Measurements from ENCODE around the gene ALDH3B1. TPM values are rescaled to one million over a fixed set of nuclear protein-coding genes. Genes with fewer than 3 reads are reported as not detected.

Gene ALDH3B1
- total RNA-seq, 2 experiments from 2014 or later = not detected

GRCh38 chr11:68077617-68078582 lies 67.8 kb downstream of the ALDH3B1 start:
- Mint-ChIP-seq H3K4me1 (ENCODE audit: low read depth) (no peaks in the 10 kb centered on the region), H3K9me3 (ENCODE audit: insufficient read depth) (no peaks in the 10 kb centered on the region), H3K36me3 (ENCODE audit: low read depth) (no peaks in the 10 kb centered on the region), H3K4me3 (no peak overlapping the region), H3K27me3 (ENCODE audit: low read depth) (no peaks in the 10 kb centered on the region), H3K27ac (no peak overlapping the region)
- no peak for ATAC-seq
- ChIA-PET POLR2A (no interaction called here), CTCF (no interaction called here)
- DNase-seq = no peak

Small RNA genes within 50 kb of the gene (microRNA-seq; reads per million reads assigned to microRNA genes)
- gene MIR4691 = not detected
- not detected for gene MIR6753
- gene MIR7113 = 1.7 reads per million

Other genes starting within 250 kb of the ALDH3B1 start
- 10 to 100 TPM; 27.8 to 29.8 TPM for gene UNC93B1, start 6.2 kb upstream of the ALDH3B1 start, total RNA-seq
- 100 to 1,000 TPM; 146 to 163 TPM for gene NDUFS8, start 20.4 kb downstream of the ALDH3B1 start, total RNA-seq
- gene TCIRG1, start 28.7 kb downstream of the ALDH3B1 start, total RNA-seq = 100 to 1,000 TPM; 238 to 263 TPM
- 10 to 100 TPM; 14.4 to 14.5 TPM for gene CHKA, start 111.1 kb downstream of the ALDH3B1 start, total RNA-seq
- 10 to 100 TPM; 18.7 to 21.9 TPM for gene KMT5B, start 203.0 kb downstream of the ALDH3B1 start, total RNA-seq